ENCODE data around the gene ZNF417.

- TF ChIP-seq CTCF (IDR thresholded peaks at IDR 0.05) (no peak), POLR2A (IDR thresholded peaks at IDR 0.05) (no peak)
Measured at GRCh38 chr19:57914531-57914930, 1.9 kb downstream of the ZNF417 start.

Measured in uterus (tissue), 2 donors.